Skeletal muscle tissue (tissue), 4 donors: ENCODE results near the gene MCF2L. TPM values are rescaled to one million over a fixed set of nuclear protein-coding genes. Genes with fewer than 3 reads are reported as not detected.

Experiments used
- H3K27ac ChIP-seq: one replicate; pipeline ENCODE4 v1.7.0; 2013; ENCODE audit warnings: mild to moderate bottlenecking, low read depth, low read length, inconsistent platforms
- H3K27me3 ChIP-seq, 3 donors: one replicate each; pipeline ENCODE4 v1.7.0; 2013; ENCODE audit warnings: low read length in 3 of 3; ENCODE audit not compliant: control insufficient read depth in 3 of 3, insufficient read depth in 3 of 3
- H3K36me3 ChIP-seq, 3 donors: one replicate each; pipeline ENCODE4 v1.7.0; 2013; ENCODE audit warnings: low read length in 3 of 3; ENCODE audit not compliant: control insufficient read depth in 3 of 3, insufficient read depth in 3 of 3
- H3K4me1 ChIP-seq, 3 donors: one replicate each; pipeline ENCODE4 v1.7.0; 2013; ENCODE audit warnings: low read length in 3 of 3, mild to moderate bottlenecking in 3 of 3; ENCODE audit not compliant: control insufficient read depth in 3 of 3, insufficient read depth in 3 of 3
- H3K4me3 ChIP-seq, 3 donors: one replicate each; pipeline ENCODE4 v1.7.0; 2013; ENCODE audit warnings: low read length in 3 of 3
- H3K9ac ChIP-seq, 3 donors: one replicate each; pipeline ENCODE4 v1.7.0; 2013; ENCODE audit warnings: low read length in 3 of 3, mild to moderate bottlenecking in 3 of 3, moderate library complexity in 2 of 3, low read depth in 1 of 3
- H3K9me3 ChIP-seq, 3 donors: one replicate each; pipeline ENCODE4 v1.7.0; 2013; ENCODE audit warnings: low read length in 3 of 3; ENCODE audit not compliant: control insufficient read depth in 3 of 3
- total RNA-seq: library from RNA; depleted of rRNA; stranded (reverse); fragments of >200 nt; gene quantifications from one replicate; pipeline ENCODE4 v1.2.3, GENCODE V29; 2014
- donor health status: Osteomylitis.

The MCF2L gene
- total RNA-seq, 1 donor from 2014 or later = 18.3 TPM

DNA sequence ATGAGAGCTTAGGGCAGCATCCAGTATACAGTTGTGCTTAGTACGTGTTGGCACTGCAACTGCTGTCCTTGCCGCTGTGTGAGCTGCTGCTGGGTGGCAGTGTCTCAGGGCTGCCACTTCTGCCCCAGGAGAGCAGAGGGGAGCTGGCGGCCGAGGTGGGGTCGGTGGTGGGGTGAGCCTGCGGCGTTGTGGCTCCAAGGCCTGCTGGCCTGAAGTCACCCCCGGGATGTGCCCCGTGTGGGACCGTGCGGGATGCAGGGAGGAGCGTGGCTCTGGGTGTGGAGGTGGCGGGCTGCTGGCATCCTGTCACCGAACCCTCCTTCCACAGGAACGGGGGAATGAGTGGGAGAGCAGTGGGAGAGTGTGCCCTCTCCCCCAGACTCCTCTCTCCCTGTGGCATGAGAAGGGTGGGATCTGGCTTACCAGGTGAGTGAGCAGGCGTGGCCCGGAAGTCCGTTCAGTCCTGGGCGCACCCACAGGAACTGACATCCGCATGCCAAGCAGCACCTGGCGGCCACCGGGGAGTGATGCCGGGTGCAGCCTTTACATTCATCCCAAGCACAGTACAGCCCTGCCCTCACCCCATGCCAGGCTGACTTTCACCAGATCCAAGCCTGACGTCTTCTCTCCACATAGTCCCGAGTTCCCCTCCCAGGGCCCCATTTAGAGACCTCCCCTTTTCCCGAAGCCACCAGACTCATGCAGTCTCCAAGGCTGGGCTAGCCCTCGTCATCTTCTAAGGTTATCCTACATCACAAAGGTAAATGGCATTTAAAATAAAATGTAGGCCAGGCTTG, 26.6 kb downstream of the MCF2L start:
- Histone ChIP-seq H3K4me3 (no peak overlapping the region), H3K27me3 (peaks cover 52 to 65% (median 65%) of the 10 kb centered on the region in 3 donors), H3K36me3 (no peaks in the 10 kb centered on the region), H3K9me3 (no peaks in the 10 kb centered on the region), H3K27ac (no peak overlapping the region), H3K9ac (no peak overlapping the region), H3K4me1 (peaks cover 8 to 14% (median 10%) of the 10 kb centered on the region in 3 donors)

DNA sequence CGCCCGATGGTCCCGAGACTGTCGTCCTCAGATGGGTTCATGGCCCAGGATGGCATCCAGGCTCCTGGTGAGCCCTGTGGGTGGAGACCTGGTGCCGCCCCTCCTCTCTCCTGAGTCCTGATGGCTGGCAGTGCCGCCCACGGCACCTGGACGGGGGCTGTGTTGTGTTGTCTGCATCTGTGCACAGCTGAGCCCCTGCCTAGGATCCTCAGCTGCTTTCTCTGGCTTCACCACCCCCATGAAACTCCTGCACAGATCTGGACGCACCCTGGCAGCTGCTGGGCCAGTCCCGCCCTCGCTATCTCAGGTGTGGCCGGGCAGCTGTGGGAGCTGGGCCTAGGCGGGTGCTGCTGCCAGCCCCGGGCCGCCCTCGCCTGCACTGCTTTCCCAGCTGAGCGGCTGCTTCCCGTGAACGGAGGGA, 27.7 kb downstream of the MCF2L start:
- H3K27me3 ChIP-seq = peaks cover 56 to 76% (median 75%) of the 10 kb centered on the region in 3 donors
- no peak overlapping the region for H3K4me3 ChIP-seq
- H3K27ac ChIP-seq = no peak overlapping the region
- H3K36me3 ChIP-seq = no peaks in the 10 kb centered on the region
- H3K4me1 ChIP-seq = peaks cover 14 to 20% (median 16%) of the 10 kb centered on the region in 3 donors
- H3K9me3 ChIP-seq = no peaks in the 10 kb centered on the region
- H3K9ac ChIP-seq = no peak overlapping the region

GRCh38 chr13:112997188-112998130, 28.4 kb downstream of the MCF2L start:
- H3K27ac ChIP-seq = no peak overlapping the region
- no peaks in the 10 kb centered on the region for H3K36me3 ChIP-seq
- peaks cover 12 to 25% (median 14%) of the 10 kb centered on the region in 3 donors for H3K4me1 ChIP-seq
- H3K9ac ChIP-seq = no peak overlapping the region
- H3K4me3 ChIP-seq = no peak overlapping the region
- H3K27me3 ChIP-seq = peaks cover 50 to 82% (median 82%) of the 10 kb centered on the region in 3 donors
- no peaks in the 10 kb centered on the region for H3K9me3 ChIP-seq

DNA sequence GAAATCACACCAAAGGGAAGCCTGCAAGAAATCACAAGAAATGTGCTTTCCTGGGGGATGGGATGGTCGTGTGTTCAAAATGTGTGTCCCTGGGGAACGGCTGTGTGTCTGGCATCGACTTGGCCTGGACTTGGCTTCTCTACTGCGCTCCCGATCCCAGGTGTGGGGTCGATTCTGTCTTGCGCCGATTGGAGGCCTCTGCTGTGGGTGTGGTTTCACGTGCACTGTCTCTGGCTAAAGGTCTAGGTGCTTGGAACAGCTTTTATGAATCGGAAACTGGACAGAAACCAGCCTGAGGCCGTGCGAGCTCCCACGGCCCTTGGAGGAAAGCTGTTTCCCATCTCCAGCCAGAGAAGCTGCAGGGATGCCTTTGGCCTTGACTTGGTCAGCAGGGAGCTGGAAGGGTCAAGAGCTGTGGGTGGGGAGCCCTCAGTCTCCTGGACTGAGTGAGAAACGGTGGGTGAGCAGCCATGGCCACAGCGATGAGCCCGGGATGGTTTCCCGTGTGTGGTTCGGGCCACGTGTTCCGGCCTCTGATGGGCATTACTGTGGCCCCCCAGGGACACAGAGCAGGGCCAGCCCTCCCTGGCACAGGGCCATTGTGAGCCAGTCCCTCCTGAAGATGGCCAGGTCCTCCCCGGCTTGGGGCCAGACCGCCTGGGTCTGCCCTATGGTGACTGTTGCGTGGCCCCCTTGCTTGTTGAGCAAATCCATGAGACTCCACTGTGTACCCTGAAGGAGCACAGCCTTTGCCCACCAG, 29.7 kb downstream of the MCF2L start:
- Histone ChIP-seq H3K27me3 (peaks cover 58 to 87% (median 85%) of the 10 kb centered on the region in 3 donors), H3K4me3 (no peak overlapping the region), H3K4me1 (peaks cover 12 to 25% (median 14%) of the 10 kb centered on the region in 3 donors), H3K36me3 (no peaks in the 10 kb centered on the region), H3K27ac (no peak overlapping the region), H3K9ac (no peak overlapping the region), H3K9me3 (no peaks in the 10 kb centered on the region)

DNA sequence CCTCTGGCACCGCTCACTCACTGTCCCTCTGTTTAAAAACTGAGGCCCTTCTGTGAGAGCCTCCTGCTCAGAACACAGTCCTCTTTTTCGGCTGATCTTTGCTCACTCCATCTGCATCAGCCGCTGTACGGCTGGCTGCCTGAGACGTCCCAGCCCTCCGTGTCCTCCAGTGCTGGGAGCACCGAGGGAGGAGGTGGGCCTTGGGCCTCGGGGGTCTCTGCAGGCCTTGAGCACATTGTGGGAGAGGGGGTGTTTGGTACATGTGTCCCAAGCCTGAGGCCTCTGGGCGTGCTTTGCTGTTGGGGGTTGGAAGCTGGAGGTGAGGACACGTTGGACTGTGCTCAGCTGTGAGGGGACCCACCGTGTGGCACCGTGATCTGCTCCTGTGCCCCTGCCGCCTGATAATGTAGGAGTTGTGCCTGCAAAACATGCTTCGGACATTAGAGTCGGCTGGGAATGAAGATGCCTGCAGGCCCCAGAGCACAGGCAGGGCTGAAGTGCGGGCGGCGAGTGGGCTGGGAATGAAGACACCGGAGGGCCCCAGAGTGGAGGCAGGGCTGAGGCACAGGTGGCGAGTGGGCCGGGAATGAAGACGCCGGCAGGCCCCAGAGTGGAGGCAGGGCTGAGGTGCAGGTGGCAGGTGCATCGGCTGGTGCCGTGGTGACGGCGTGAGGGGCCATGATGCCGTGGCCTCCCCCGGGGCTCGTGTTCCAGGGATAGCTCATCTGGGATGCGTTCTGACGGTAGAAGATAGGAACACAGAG, 30.6 kb downstream of the MCF2L start:
- Histone ChIP-seq H3K27me3 (peaks cover 55 to 83% (median 82%) of the 10 kb centered on the region in 3 donors), H3K4me3 (no peak overlapping the region), H3K36me3 (peaks cover 0 to 2% (median 0%) of the 10 kb centered on the region in 3 donors), H3K27ac (no peak overlapping the region), H3K9me3 (no peaks in the 10 kb centered on the region), H3K4me1 (peaks cover 12 to 19% (median 14%) of the 10 kb centered on the region in 3 donors), H3K9ac (no peak overlapping the region)

GRCh38 chr13:113000575-113000974, 31.6 kb downstream of the MCF2L start:
- peaks cover 12 to 16% (median 14%) of the 10 kb centered on the region in 3 donors for H3K4me1 ChIP-seq
- H3K9ac ChIP-seq = no peak overlapping the region
- peaks cover 0 to 3% (median 0%) of the 10 kb centered on the region in 3 donors for H3K36me3 ChIP-seq
- H3K4me3 ChIP-seq = no peak overlapping the region
- H3K9me3 ChIP-seq = no peaks in the 10 kb centered on the region
- H3K27ac ChIP-seq = no peak overlapping the region
- peaks cover 46 to 76% (median 74%) of the 10 kb centered on the region in 3 donors for H3K27me3 ChIP-seq

DNA sequence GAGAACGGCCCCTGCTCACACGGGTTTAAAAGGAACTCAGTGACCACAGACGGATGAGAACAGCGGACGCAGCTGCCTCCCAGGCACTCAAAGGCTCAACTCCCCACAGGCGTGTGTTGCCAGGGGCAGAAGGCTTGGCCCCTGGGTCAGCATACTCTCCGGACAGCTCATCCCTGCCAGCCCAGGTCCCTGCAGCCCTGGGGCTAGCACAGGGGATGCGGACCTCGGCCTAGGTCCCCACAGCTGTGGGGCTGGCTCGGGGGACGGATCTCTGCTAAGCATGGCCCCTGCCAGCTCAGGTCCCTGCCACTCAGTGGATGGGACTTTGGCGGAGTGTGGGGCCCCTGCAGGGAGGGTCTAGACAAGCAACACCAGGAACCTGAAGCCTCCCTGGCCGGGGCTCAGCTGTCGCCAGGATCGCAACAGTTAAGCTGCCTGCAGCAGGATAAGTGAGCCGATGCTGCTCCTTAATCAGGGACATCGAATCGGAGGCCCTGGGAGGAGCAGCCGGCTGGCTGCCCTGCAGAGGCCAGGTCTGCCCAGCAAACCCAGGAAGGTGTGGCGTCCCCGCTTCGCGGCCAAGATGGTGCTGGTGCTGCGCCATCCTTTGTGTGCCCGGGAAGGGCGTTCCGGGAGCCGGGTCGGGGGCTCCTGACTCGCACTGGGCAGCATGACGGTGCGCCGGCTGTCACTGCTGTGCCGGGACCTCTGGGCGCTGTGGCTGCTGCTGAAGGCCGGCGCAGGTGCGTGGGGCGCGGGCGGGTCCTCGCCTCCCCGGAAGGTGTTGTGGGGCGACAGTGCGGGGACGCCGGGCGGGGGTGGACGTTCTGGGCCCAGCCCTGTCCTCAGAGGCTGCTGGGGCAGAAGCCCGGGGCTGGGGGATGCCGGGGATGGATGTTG, 32.5 kb downstream of the MCF2L start:
- no peak overlapping the region for H3K9ac ChIP-seq
- H3K4me1 ChIP-seq = peaks cover 12 to 16% (median 14%) of the 10 kb centered on the region in 3 donors
- H3K27ac ChIP-seq = no peak overlapping the region

GRCh38 chr13:113002206-113002912, 33.3 kb downstream of the MCF2L start:
- no peaks in the 10 kb centered on the region for H3K9me3 ChIP-seq
- H3K27me3 ChIP-seq = peaks cover 42 to 76% (median 67%) of the 10 kb centered on the region in 3 donors
- H3K9ac ChIP-seq = no peak overlapping the region
- peaks cover 9 to 12% (median 11%) of the 10 kb centered on the region in 3 donors for H3K4me1 ChIP-seq
- H3K36me3 ChIP-seq = peaks cover 0 to 3% (median 0%) of the 10 kb centered on the region in 3 donors
- H3K27ac ChIP-seq = no peak overlapping the region
- no peak overlapping the region for H3K4me3 ChIP-seq

More for the DNA sequence above, 32.5 kb downstream of the MCF2L start:
- H3K36me3 ChIP-seq = peaks cover 0 to 3% (median 0%) of the 10 kb centered on the region in 3 donors
- H3K9me3 ChIP-seq = no peaks in the 10 kb centered on the region
- H3K4me3 ChIP-seq = peak overlapping the region in 1 of 3 donors; percentile 56
- peaks cover 43 to 78% (median 71%) of the 10 kb centered on the region in 3 donors for H3K27me3 ChIP-seq
